Skeletal muscle satellite cell (primary cell): ENCODE data around the gene SORL1.

Experiments
- H3K27me3 ChIP-seq: 2 replicates; pipeline ENCODE4 v1.7.0; 2013; ENCODE audit warnings: low read length; ENCODE audit not compliant: control insufficient read depth, insufficient read depth
- H3K36me3 ChIP-seq: 2 replicates; pipeline ENCODE4 v1.7.0; 2013; ENCODE audit warnings: mild to moderate bottlenecking, control low read depth, low read length; ENCODE audit not compliant: insufficient read depth
- H3K4me1 ChIP-seq: 2 replicates; pipeline ENCODE4 v1.7.0; 2013; ENCODE audit warnings: low read length; ENCODE audit not compliant: control insufficient read depth, insufficient read depth
- H3K4me2 ChIP-seq: 2 replicates; pipeline ENCODE4 v1.7.0; 2013; ENCODE audit warnings: mild to moderate bottlenecking, low read length
- H3K4me3 ChIP-seq: 2 replicates; pipeline ENCODE4 v1.7.0; 2013; ENCODE audit warnings: low read length
- H3K9ac ChIP-seq: 2 replicates; pipeline ENCODE4 v1.7.0; 2013; ENCODE audit warnings: mild to moderate bottlenecking, low read depth, low read length, moderate library complexity
- H3K9me3 ChIP-seq: replicated peaks from 2 replicates; pipeline ENCODE4 v1.7.0; 2013; ENCODE audit warnings: mild to moderate bottlenecking, control low read depth, low read length

The SORL1 gene

GRCh38 chr11:121613724-121614123 lies 161.6 kb downstream of the SORL1 start:
- H3K4me3 ChIP-seq: no peak overlapping the region
- no peaks in the 10 kb centered on the region for H3K9me3 ChIP-seq
- peaks cover 10% of the 10 kb centered on the region for H3K27me3 ChIP-seq
- H3K9ac ChIP-seq: no peak overlapping the region
- H3K4me1 ChIP-seq: peaks cover 20% of the 10 kb centered on the region
- no peak overlapping the region for H3K4me2 ChIP-seq
- no peaks in the 10 kb centered on the region for H3K36me3 ChIP-seq

- Histone ChIP-seq H3K9ac (no peak overlapping the region), H3K4me1 (peaks cover 22% of the 10 kb centered on the region), H3K4me3 (no peak overlapping the region), H3K4me2 (no peak overlapping the region), H3K9me3 (no peaks in the 10 kb centered on the region), H3K27me3 (peaks cover 10% of the 10 kb centered on the region), H3K36me3 (no peaks in the 10 kb centered on the region)
Measured at GRCh38 chr11:121614636-121615240, 162.6 kb downstream of the SORL1 start.

DNA sequence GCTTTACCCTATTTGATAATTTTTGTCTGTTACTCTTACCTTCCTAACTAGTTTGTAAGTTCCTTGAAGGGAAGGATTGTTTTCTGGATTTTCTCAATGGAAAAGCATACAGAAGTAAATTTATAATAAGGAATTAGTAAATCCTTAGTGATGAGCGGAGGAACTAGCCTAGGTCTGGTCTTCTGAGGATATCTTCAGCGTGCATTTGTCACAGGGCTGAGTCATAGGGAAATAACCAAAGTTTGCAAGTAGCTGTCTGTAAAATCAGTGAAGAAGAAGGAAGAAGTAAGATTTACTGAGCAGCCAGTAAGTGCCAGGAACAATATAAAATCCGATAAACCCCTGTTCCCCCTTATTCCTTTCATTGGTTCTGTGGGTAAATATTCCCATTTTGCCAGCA lies 163.4 kb downstream of the SORL1 start:
- no peaks in the 10 kb centered on the region for H3K36me3 ChIP-seq
- H3K4me2 ChIP-seq: no peak overlapping the region
- no peak overlapping the region for H3K9ac ChIP-seq
- H3K27me3 ChIP-seq: peaks cover 4% of the 10 kb centered on the region
- no peaks in the 10 kb centered on the region for H3K9me3 ChIP-seq
- H3K4me3 ChIP-seq: no peak overlapping the region
- peaks cover 22% of the 10 kb centered on the region for H3K4me1 ChIP-seq

- no peaks in the 10 kb centered on the region for H3K36me3 ChIP-seq
Measured at GRCh38 chr11:121618516-121618915, 166.4 kb downstream of the SORL1 start.

DNA sequence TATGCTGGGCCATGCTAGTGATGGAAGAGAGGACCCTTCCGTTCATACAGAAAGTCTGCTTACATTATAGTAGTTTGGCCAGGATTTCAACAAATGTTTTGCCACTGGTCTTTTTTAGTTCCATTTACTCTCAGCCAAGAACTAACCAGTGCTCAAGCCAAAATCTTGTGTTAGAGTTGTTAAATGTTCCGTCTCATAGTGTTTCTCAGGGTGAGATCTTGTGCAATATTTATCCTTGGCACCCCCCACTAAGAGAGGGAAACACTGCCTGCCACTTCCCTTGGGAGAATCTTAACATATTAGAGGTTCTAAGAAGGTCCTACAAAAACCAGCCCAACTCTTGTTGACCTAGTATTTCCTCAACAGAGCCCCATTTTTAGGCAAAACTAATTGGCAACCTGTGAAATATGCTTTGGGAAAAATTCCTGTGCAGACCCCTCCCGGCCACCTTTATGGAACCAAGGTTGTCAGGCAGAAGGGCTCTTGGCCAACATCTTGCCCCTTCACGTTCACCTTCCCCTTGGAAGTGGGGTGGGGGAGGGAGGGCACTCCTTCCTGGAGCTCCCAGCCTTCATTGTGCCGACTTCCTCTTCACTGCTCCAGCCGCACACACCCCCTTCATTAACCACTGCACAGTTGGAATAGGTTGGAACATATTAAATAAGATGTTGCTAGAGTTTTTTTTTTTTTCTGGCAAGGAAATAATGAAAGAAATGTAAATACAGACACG lies 173.8 kb downstream of the SORL1 start:
- Histone ChIP-seq H3K27me3 (no peaks in the 10 kb centered on the region), H3K4me1 (peaks cover 18% of the 10 kb centered on the region), H3K9me3 (no peaks in the 10 kb centered on the region), H3K4me2 (no peak overlapping the region), H3K9ac (no peak overlapping the region), H3K4me3 (no peak overlapping the region), H3K36me3 (no peaks in the 10 kb centered on the region)

More at GRCh38 chr11:121618516-121618915, 166.4 kb downstream of the SORL1 start:
- Histone ChIP-seq H3K27me3 (no peaks in the 10 kb centered on the region), H3K4me3 (no peak overlapping the region), H3K9ac (no peak overlapping the region), H3K4me2 (no peak overlapping the region), H3K4me1 (peaks cover 22% of the 10 kb centered on the region), H3K9me3 (no peaks in the 10 kb centered on the region)

DNA sequence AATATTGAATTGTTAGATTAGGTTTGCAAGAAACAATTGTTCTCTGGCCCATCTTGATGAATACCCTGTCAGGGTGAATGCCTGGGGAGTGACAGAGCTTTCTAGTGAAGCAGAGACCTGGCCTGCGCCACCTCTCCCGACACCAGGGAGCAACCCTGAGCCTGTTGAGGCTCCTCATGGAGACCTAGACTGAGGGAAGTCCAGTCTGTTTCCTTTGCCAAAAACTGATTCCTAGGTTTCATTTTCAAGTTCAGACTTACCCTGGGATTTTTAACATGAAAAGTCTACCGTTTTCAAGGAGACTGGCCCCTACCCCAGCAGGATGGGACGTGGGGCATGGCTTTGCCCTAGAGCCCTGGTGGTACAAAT lies 174.4 kb downstream of the SORL1 start:
- Histone ChIP-seq H3K36me3 (no peaks in the 10 kb centered on the region), H3K9ac (no peak overlapping the region)

GRCh38 chr11:121626980-121627379 lies 174.9 kb downstream of the SORL1 start:
- H3K9me3 ChIP-seq: no peaks in the 10 kb centered on the region
- H3K27me3 ChIP-seq: no peaks in the 10 kb centered on the region
- H3K9ac ChIP-seq: no peak overlapping the region
- H3K4me3 ChIP-seq: no peak overlapping the region
- no peak overlapping the region for H3K4me2 ChIP-seq
- H3K36me3 ChIP-seq: no peaks in the 10 kb centered on the region
- H3K4me1 ChIP-seq: peaks cover 22% of the 10 kb centered on the region

More for the DNA sequence above, 174.4 kb downstream of the SORL1 start:
- H3K9me3 ChIP-seq: no peaks in the 10 kb centered on the region
- H3K4me3 ChIP-seq: no peak overlapping the region
- H3K4me2 ChIP-seq: no peak overlapping the region
- no peaks in the 10 kb centered on the region for H3K27me3 ChIP-seq
- peaks cover 22% of the 10 kb centered on the region for H3K4me1 ChIP-seq

GRCh38 chr11:121630041-121630440 lies 177.9 kb downstream of the SORL1 start:
- Histone ChIP-seq H3K27me3 (no peaks in the 10 kb centered on the region), H3K9ac (no peak overlapping the region), H3K9me3 (no peaks in the 10 kb centered on the region), H3K4me3 (no peak overlapping the region), H3K36me3 (no peaks in the 10 kb centered on the region), H3K4me2 (peak overlapping the region; percentile 32), H3K4me1 (peaks cover 33% of the 10 kb centered on the region)

- Histone ChIP-seq H3K36me3 (no peaks in the 10 kb centered on the region), H3K27me3 (no peaks in the 10 kb centered on the region), H3K4me1 (peaks cover 39% of the 10 kb centered on the region), H3K9ac (no peak overlapping the region), H3K4me2 (no peak overlapping the region), H3K9me3 (no peaks in the 10 kb centered on the region), H3K4me3 (no peak overlapping the region)
Measured at GRCh38 chr11:121631456-121631855, 179.3 kb downstream of the SORL1 start.

DNA sequence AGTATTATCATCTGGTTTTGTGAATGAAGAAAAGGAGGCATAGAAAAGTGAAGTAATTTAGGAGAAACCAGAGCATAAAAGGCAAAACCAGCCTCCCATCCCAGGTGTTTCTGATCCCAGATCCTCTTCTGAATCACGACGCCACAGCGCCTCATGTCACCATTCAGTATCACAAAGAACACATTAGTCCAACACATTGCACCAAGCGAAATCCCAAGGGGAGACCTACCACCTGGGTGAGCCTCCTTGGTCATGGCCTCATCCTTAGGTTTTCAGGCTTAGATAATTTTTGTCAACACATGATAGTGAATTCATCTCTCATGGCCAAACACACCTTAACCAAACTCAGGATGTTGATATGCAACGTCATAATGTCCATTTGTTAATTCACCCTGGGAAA lies 182.2 kb downstream of the SORL1 start:
- Histone ChIP-seq H3K36me3 (no peaks in the 10 kb centered on the region), H3K4me1 (peaks cover 41% of the 10 kb centered on the region), H3K9me3 (no peaks in the 10 kb centered on the region)

DNA sequence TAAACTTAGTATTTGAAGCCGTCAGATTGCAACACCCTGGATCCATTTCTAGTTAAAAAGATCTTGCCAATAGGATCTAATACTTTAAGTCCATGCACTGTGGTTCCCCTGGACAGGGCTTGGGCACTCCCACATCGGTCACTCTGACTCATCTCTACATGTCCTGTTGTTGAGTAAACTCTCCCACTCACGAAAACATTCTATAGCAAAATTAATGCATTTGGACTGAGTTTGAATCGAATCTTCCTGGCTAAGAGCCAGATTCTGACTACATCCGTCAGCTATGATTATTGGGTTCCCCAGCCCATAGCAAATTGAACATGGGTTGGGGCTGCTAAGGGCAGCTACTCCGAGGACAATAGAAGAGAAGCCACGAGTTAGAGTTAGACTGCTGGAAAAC lies 182.8 kb downstream of the SORL1 start:
- peak overlapping the region; percentile 34 for H3K4me3 ChIP-seq
- peaks cover 36% of the 10 kb centered on the region for H3K4me1 ChIP-seq
- H3K4me2 ChIP-seq: peak overlapping the region; percentile 67
- H3K9me3 ChIP-seq: no peaks in the 10 kb centered on the region
- H3K36me3 ChIP-seq: no peaks in the 10 kb centered on the region
- H3K27me3 ChIP-seq: no peaks in the 10 kb centered on the region
- H3K9ac ChIP-seq: peak overlapping the region; percentile 39

More for the DNA sequence above, 182.2 kb downstream of the SORL1 start:
- peak overlapping the region; percentile 67 for H3K4me2 ChIP-seq
- no peaks in the 10 kb centered on the region for H3K27me3 ChIP-seq
- H3K9ac ChIP-seq: no peak overlapping the region
- peak overlapping the region; percentile 8 for H3K4me3 ChIP-seq
